DND-41 (cell line): ENCODE measurements around the gene S100A7A.

ENCODE experiments used
- CTCF ChIP-seq: IDR thresholded peaks from 2 replicates; pipeline ENCODE4 v1.5.1; 2012; ENCODE audit warnings: borderline replicate concordance, low read length, moderate library complexity, mild to moderate bottlenecking; ENCODE audit not compliant: poor library complexity, severe bottlenecking; ENCODE audit errors: extremely low read depth
- EZH2 ChIP-seq: IDR thresholded peaks from 3 replicates; pipeline ENCODE4 v1.6.1; 2012; ENCODE audit warnings: borderline replicate concordance, low read depth, mild to moderate bottlenecking, moderate library complexity, low read length, inconsistent platforms; ENCODE audit not compliant: severe bottlenecking

DNA sequence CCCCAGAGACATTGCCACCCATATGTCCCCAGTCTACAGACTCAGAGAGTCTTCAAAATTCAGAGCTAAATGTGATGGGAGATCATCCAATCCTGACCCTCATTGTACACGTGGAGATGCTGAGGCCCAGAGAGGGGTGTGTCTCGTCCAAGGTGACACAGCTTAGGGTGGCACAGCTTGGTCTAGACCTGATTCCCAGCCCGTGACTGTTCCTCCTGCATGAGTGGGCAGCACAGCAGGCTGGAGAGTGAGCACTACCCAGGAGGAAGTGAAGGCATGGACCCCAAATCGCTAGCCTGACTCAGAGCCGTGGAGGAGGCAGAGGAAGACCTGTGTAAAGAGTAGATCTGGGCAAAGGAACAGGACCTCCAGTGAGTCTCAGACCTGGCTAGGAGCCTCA is 27.8 kb downstream of the S100A7A start:
- TF ChIP-seq CTCF (no peak), EZH2 (no peak)
